ENCODE data around the gene OR51F1.
"Not testable (repeated sequence)": the region's sequence is repeated elsewhere in the genome, so short reads cannot be mapped to it uniquely, and the experiment has no call there.

Gene OR51F1

GRCh38 chr11:4722616-4723534 is 46.9 kb downstream of the OR51F1 start:
- H3K9me3 ChIP-seq (ENCODE audit: control insufficient read depth, insufficient read depth, low read length); H3K4me1 ChIP-seq (ENCODE audit: insufficient read depth, low read length); H3K9ac ChIP-seq (ENCODE audit: low read depth, low read length); H3K36me3 ChIP-seq (ENCODE audit: insufficient read depth, low read length): not testable (repeated sequence)

Measured in ES-I3 (cell line).